ENCODE measurements around the gene ATRAID.

ATRAID gene

DNA sequence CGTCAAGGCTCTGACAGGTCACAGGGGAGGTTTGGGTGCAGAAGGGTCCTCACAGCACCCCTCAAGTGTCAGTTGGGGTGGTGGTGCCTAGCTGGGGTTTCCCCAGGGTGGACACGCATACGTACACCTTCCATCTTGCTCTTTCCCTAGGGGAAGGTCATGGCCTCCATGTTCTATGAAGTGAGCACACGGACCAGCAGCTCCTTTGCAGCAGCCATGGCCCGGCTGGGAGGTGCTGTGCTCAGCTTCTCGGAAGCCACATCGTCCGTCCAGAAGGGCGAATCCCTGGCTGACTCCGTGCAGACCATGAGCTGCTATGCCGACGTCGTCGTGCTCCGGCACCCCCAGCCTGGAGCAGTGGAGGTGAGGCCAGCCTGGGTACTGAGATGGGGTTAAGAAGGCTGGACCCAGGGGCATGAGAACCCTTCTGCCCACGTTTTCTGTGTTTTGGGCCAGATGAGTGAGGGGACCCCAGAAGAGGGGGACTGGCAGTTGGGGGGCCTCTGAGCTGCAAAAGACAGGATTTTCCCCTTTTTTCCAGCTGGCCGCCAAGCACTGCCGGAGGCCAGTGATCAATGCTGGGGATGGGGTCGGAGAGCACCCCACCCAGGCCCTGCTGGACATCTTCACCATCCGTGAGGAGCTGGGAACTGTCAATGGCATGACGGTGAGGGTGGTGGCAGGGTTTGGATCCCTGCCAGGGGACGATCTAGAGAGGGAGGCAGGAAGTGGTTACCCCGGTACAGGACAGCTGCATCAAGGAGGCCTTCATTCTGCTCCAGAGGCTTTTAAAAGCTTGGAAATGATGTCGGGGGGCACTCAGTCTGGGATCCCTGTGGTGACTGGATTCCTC lies 30.1 kb downstream of the ATRAID start:
- DNase-seq (ENCODE audit: extremely low spot score): no peak
- CTCF ChIA-PET: interaction anchor here (0.8 to 1.7 kb wide), 2 partner anchors 10 to 37 kb away, joined by 3 to 4 read pairs; no protein-coding TSS in a partner anchor
- no peak for TF ChIP-seq FOXM1 (IDR thresholded peaks at IDR 0.05; ENCODE audit: borderline replicate concordance)
- POLR2A ChIA-PET: interaction anchor here (0.9 to 1.6 kb wide), 6 partner anchors 9 to 30 kb away, joined by 3 to 4 read pairs (median 4); partner anchors contain the start of genes ATRAID, SLC30A3 and SLC5A6

DNA sequence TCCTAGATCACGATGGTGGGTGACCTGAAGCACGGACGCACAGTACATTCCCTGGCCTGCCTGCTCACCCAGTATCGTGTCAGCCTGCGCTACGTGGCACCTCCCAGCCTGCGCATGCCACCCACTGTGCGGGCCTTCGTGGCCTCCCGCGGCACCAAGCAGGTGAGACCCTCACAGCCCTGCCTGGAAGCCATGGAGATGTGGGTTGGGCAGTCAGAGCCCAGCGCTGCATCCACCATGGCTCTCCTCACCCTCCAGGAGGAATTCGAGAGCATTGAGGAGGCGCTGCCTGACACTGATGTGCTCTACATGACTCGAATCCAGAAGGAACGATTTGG lies 30.7 kb downstream of the ATRAID start:
- ChIA-PET CTCF (interaction anchor here (1.7 kb wide), 1 partner anchor 37 kb away, joined by 4 read pairs; no protein-coding TSS in a partner anchor), POLR2A (interaction anchor here (0.9 to 1.6 kb wide), 3 partner anchors 9 to 23 kb away, joined by 3 to 4 read pairs (median 4); no protein-coding TSS in a partner anchor)
- no peak for TF ChIP-seq BHLHE40 (IDR thresholded peaks at IDR 0.05; ENCODE audit: borderline replicate concordance)
- no peak for TF ChIP-seq TARDBP (IDR thresholded peaks at IDR 0.05)
- no peak for DNase-seq (ENCODE audit: extremely low spot score)

DNA sequence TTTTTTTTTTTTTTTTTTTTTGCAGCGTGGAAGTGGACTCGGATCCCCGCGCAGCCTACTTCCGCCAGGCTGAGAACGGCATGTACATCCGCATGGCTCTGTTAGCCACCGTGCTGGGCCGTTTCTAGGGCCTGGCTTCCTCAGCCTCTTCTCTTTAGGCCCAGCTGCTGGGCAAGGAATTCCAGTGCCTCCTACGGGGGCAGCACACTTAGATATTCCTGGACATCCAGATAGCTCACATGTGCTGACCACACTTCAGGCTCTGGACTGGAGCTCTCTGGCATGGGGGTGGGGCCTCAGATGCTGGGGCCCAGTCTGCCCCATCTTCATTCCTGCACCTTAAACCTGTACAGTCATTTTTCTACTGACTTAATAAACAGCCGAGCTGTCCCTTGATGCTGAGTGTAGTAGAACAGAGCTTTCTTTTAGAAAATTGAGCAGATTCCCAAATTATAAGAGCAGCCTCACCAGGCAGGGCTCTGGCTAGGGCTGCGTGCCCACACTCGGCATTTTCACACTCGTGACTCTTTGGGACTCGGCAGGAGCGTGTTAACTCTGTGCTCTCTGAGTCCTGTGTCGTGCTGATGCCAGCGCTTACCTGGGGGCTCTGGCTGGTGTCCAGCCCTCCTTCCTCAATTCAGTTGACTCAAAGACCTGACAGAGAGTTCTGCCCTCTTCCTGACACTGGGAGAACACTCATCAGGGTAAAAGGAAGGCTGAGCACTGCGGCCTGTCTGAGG lies 31.7 kb downstream of the ATRAID start:
- TF ChIP-seq SP1 (IDR thresholded peaks at IDR 0.05) (no peak), L3MBTL2 (conservative IDR thresholded peaks at IDR 0.05) (no peak), SUZ12 (IDR thresholded peaks at IDR 0.05) (no peak), ZNF384 (IDR thresholded peaks at IDR 0.05) (no peak), ELF4 (IDR thresholded peaks at IDR 0.05) (no peak), FOXK2 (IDR thresholded peaks at IDR 0.05) (no peak), TARDBP (IDR thresholded peaks at IDR 0.05) (no peak), LEF1 (IDR thresholded peaks at IDR 0.05; ENCODE audit: borderline replicate concordance) (no peak), CTBP1 (IDR thresholded peaks at IDR 0.05; ENCODE audit: borderline replicate concordance) (no peak), HDGF (IDR thresholded peaks at IDR 0.05; ENCODE audit: borderline replicate concordance) (no peak), FOXA1 (IDR thresholded peaks at IDR 0.05) (no peak), FOXM1 (IDR thresholded peaks at IDR 0.05; ENCODE audit: borderline replicate concordance) (no peak), ARNT (IDR thresholded peaks at IDR 0.05) (no peak), BHLHE40 (IDR thresholded peaks at IDR 0.05; ENCODE audit: borderline replicate concordance) (no peak), NFRKB (IDR thresholded peaks at IDR 0.05) (no peak)
- TF ChIP-seq, protein P1, sequence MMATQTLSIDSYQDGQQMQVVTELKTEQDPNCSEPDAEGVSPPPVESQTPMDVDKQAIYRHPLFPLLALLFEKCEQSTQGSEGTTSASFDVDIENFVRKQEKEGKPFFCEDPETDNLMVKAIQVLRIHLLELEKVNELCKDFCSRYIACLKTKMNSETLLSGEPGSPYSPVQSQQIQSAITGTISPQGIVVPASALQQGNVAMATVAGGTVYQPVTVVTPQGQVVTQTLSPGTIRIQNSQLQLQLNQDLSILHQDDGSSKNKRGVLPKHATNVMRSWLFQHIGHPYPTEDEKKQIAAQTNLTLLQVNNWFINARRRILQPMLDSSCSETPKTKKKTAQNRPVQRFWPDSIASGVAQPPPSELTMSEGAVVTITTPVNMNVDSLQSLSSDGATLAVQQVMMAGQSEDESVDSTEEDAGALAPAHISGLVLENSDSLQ (IDR thresholded peaks at IDR 0.05): no peak
- ChIA-PET POLR2A (interaction anchor here (1.0 kb wide), 1 partner anchor 18 kb away, joined by 3 read pairs; no protein-coding TSS in a partner anchor), CTCF (no interaction called here)
- no peak for DNase-seq (ENCODE audit: extremely low spot score)

DNA sequence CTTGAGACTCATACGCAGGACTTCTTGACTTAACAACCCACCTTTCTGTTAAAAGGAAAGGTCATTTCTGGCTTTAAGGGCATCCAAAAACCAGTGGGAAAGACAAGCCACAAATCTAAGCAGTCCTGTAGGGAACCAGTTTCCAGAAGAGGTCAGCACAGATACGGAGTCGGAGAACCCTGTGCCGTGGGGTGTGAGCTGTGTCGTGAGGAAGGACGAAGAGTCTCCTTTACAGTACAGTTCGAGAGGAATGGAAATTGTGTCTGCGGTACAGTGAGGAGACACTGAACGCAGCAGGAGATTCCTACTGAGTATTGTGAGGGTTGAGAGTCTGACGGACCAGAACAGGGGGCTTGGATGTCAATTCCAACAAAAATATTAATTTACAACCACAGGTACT lies 33.3 kb downstream of the ATRAID start:
- DNase-seq (ENCODE audit: extremely low spot score): no peak
- CTCF ChIA-PET: no interaction called here
- TF ChIP-seq L3MBTL2 (conservative IDR thresholded peaks at IDR 0.05): no peak
- POLR2A ChIA-PET: interaction anchor here (0.7 to 1.0 kb wide), 2 partner anchors 13 to 163 kb away, joined by 3 to 4 read pairs; no protein-coding TSS in a partner anchor

DNA sequence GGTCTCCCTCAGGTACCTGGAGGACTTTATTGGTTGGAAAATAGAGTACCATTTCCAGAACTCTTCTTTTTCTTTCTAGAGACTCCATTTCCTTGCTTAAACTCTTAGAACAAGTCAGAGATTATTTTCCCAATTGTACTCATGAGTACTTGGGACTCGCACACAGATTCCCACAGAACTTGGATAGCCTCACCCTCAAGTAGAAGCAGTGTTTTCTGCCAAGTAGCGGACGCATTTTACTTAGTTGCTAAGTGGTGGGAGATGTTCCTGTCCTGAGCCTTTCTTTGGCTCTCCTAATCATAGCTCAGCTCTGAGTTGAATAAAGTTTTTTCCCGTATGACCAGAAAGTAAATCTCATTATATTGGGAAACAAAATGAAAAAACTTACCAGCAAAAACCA lies 33.8 kb downstream of the ATRAID start:
- no peak for DNase-seq (ENCODE audit: extremely low spot score)
- CTCF ChIA-PET: no interaction called here
- POLR2A ChIA-PET: no interaction called here
- TF ChIP-seq FOXM1 (IDR thresholded peaks at IDR 0.05; ENCODE audit: borderline replicate concordance) (no peak), FOXA1 (IDR thresholded peaks at IDR 0.05) (no peak)

DNA sequence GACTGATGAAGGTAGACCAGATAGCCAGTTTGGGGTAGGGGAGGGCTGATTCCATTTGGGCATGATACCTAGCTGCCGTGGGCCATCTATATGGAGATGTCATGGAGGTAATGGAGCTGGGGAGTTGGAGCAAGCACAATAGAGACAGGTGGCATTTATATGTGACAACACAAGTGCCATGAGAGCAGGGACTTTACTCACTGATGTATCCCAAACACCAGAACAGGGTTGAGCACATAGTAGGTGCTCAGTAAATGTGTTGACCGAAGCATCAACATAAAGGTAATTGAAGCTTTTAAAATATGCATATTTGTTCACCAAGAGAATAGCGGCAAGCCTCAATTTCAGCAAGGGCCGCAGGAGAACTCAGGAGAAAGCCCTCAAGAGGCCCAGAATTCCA lies 36.1 kb downstream of the ATRAID start:
- CTCF ChIA-PET: interaction anchor here (0.5 to 2.6 kb wide), 7 partner anchors 13 to 436 kb away, joined by 3 to 9 read pairs (median 4); no protein-coding TSS in a partner anchor
- POLR2A ChIA-PET: interaction anchor here (2.1 to 2.2 kb wide), 2 partner anchors 32 to 44 kb away, joined by 7 to 8 read pairs; no protein-coding TSS in a partner anchor
- no peak for DNase-seq (ENCODE audit: extremely low spot score)
- TF ChIP-seq HDGF (IDR thresholded peaks at IDR 0.05; ENCODE audit: borderline replicate concordance) (no peak), BHLHE40 (IDR thresholded peaks at IDR 0.05; ENCODE audit: borderline replicate concordance) (no peak), SUZ12 (IDR thresholded peaks at IDR 0.05) (no peak), CTBP1 (IDR thresholded peaks at IDR 0.05; ENCODE audit: borderline replicate concordance) (no peak), ELF4 (IDR thresholded peaks at IDR 0.05) (no peak), FOXM1 (IDR thresholded peaks at IDR 0.05; ENCODE audit: borderline replicate concordance) (no peak), NFRKB (IDR thresholded peaks at IDR 0.05) (no peak), FOXK2 (IDR thresholded peaks at IDR 0.05) (no peak), FOXA1 (IDR thresholded peaks at IDR 0.05) (no peak), ARNT (IDR thresholded peaks at IDR 0.05) (no peak), L3MBTL2 (conservative IDR thresholded peaks at IDR 0.05) (no peak), ZNF384 (IDR thresholded peaks at IDR 0.05) (no peak), LEF1 (IDR thresholded peaks at IDR 0.05; ENCODE audit: borderline replicate concordance) (no peak)
- TF ChIP-seq, protein P1 (IDR thresholded peaks at IDR 0.05): no peak

Data from HEK293T (cell line).